HG02678 (cell line): Measurements from ENCODE around the gene JPH3.

Experiments
- ATAC-seq: cut with Tn5 transposase; IDR thresholded peaks from one replicate; pipeline ENCODE4 v1.9.1; 2021; ENCODE audit warnings: mild to moderate bottlenecking, moderate library complexity; ENCODE audit not compliant: unreplicated experiment

Gene JPH3

DNA sequence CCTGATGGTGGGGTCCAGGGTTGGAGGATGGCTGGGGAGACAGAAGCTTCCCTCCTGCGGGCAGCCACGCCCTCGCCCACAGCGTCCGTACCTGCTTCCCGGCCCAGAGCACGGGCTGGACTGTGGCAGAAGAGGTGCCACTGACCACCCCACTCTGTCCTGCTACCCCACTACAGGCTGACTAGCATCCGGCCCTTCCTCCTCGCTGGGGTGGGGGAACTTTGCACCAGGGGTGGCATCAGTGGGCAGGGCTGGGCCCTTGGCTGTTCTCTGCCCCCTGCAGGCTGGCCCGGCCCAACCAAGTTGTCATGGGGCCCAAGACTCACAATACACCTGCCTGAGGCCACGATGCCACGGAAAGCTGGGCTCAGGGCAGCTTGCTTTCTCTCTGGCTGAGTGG lies 90.4 kb downstream of the JPH3 start:
- no peak for ATAC-seq

DNA sequence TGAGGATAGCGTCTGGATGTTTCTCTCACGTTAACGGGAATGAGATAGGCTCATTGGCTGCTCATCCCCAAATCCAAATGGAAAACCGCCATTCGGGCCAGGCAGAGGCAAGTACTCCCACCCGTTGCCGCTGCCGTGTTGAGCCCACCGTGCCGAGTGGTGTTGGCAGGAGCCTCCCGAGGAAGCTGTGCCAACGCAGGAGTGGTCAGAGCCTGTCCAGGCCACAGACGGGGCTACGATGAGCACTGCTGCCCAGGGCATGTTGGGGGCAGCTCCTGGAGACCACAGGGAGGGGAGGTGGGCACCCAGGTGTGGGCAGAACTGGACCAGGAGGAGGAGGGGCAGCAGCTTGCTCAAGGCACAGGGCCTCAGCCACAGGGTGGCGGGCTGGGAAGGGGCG lies 91.5 kb downstream of the JPH3 start:
- ATAC-seq, result no peak

DNA sequence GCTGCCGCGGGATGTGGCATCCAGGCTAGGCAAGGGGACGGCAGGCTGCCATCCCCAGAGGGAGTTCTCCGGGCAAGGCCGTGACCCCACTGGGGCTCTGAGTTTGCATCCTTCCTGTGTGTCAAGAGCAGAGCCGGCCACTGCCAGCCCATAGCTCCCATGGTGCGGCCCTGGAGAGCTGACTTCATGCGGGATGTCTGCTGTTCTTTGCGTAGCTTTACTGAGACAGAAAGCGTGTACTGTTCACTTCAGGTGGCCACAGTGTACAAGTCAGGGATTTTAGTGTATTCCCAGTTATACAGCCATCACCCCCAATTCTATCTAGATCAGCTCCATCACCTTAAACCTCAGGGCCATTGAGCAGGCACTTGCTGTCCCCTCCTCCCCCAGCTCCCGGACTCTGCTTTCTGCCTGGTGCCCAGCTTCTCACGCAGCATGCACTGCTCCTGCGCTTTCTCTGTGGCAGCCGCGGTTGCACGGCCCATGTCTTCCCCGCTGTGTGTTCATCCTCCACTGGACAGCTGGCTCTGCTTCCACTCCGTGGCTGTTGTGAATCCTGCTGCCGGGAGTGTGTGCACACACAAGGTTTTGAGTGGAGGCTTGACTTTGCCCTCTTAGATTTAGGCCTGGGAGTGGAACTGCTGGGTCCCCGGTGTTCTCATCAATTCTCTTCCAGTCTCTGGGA lies 92.3 kb downstream of the JPH3 start:
- no peak for ATAC-seq

DNA sequence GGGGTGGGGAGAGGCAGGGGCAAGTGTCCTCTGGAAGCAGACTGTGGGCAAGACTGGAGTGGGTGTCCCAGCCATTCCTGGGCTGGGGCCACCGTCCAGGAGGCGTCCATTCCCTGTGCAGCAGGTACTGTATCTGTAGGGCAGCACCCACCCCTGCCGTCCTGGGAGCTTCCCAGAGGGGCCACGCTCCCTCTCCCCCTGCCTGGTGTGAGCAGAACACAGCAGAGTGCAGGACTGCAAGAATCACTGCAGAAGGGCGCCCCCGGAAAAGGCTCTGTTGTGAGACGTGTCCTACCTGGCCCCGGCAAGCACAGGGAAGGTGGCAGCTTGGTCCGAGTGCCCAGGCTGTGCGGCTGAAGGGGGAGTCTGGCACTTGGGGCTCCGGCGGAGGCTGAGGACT lies 93.2 kb downstream of the JPH3 start:
- no peak for ATAC-seq

DNA sequence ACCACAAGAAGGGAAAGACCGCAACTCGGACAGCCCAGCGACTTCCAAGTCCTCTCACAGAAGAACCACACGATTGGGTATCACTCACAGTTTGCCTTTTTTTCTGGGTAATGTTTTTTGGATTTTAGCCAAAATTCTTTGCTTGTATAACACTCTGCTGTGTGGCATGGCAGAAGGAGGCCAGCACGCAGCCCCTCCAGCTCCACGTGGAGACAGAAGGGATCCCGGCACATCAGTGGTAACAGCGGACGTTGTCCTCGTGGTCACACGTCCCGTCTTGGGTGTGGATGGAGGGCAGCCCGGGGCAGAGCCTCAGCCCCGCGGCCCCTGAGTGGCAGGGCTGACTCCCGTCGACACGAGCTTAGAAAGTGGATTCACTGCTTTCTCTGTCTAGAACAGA lies 94.4 kb downstream of the JPH3 start:
- ATAC-seq, result no peak

DNA sequence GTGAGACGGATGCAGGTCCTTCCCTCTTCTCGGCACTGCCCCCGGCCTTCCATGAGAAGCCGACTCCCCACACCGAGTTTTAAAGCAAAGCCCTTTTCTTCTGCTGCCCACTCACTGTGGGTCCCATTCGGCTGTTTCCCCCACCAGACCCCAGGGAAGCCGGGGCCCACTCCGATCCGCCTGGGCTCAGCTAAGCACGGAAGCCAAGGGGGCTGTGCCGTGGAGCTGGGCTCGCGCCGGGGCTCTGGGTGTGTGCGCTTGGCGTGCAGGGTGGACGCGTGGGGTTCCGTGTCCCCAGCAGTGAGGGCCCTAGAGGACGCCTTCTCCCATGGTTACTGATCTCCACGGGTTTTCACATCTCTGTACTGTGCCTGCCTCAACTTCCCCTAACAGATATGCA lies 94.9 kb downstream of the JPH3 start:
- no peak for ATAC-seq

DNA sequence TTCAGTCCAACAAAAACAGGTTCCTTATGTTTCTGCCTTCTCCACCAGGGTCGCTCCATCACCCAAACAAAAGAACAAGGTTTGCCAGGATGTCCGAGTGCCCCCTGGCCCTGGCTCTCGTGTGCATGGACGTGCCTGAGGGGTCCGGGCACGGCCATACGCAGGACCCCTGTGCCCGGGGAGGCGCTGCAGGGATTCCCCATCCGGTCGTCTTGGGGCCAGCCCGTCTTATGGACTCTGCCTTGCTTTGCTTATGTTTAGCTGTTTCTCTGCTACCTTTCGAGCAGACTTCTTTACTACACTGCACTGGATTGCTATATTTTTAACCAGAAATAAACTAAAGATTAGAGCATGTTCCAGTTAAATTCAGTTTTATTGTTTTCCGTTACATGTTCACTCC lies 95.5 kb downstream of the JPH3 start:
- no peak for ATAC-seq

DNA sequence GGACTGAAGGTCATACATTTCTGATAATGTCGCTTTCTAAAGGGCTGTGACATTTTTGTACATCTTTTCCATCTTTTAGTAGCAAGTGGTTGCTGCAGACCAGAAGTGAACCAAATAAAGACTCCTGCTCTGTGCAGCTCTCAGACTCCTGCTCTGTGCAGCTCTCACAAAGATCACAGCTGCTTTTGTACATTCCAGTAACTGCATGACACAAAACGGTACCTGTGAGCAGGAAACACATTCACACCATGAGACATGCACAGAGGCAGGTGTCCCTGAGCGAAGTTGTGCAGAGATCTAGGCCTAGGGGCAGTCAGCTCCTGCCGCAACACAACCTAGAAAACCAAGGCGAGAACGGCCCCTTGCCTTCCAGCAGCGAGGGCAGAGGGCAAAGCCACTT lies 95.9 kb downstream of the JPH3 start:
- ATAC-seq, result peak; percentile 33

DNA sequence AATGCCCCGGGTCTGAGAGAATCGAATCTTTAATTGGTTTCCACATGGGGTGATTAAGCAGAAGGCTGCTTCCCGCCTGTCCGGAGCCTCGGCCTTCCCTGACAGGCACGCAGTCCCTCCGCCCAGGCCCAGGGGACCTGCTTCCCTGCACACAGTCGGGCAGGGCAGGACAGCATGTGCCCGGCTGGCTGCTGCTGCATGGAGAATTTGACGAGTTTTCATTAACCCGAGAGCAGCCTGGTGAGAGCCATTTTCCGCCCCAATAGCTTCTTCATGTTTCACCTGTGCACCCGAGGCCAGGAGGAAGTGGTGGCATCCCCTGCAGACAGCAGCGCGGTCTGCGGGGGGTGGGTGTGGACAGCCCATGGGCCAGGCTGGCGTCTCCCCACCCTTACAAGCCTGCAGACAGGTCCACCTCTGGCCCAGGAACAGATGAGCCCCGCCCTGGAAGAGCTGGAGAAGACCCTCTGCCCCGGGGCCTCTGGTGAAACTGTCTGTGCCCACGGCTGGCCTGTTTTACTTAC lies 96.4 kb downstream of the JPH3 start:
- ATAC-seq, result no peak

DNA sequence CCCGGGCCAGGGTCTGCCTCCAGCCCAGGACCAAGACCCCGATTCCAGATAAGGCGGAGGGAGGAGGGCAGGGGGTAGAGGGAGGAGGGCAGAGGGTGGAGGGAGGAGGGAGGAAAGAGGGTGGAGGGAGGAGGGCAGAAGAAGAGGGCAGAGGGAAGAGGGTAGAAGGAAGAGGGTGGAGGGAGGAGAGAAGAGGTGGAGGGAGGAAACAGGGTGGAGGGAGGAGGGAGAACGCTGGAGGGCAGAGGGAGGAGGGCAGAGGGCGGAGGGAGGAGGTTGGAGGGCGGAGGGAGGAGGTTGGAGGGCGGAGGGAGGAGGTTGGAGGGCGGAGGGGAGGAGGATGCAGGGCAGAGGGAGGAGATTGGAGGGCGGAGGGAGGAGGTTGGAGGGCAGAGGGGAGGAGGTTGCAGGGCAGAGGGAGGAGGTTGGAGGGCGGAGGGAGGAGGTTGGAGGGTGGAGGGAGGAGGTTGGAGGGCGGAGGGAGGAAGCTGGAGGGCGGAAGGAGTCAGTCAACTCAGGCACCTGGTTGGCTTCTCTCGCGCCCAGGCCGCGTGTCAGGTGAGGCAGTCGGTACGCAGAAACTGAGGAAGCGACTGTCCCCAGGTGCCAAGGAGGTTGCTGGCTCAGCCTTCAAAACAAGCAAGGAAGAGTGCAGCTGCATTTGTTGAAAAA lies 98.2 kb downstream of the JPH3 start:
- no peak for ATAC-seq

DNA sequence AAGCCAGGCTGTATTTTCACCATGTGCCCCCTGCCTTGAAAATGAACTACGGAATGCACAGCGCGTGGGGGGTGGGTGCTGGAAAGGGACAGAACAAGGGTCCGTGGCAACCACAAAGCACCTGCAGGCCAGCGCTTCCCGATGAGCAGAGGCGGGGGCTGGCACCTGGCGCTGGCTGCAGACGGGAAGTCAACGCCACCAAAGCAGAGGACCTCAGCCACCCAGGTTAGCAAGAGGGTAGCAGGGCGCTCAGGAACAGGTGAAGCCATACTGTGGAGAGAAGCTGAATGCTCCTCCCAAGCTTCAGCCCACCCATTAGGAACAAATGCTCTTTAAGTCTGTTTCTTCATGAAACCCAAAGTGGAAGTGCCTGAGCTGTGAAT lies 98.8 kb downstream of the JPH3 start:
- no peak for ATAC-seq

DNA sequence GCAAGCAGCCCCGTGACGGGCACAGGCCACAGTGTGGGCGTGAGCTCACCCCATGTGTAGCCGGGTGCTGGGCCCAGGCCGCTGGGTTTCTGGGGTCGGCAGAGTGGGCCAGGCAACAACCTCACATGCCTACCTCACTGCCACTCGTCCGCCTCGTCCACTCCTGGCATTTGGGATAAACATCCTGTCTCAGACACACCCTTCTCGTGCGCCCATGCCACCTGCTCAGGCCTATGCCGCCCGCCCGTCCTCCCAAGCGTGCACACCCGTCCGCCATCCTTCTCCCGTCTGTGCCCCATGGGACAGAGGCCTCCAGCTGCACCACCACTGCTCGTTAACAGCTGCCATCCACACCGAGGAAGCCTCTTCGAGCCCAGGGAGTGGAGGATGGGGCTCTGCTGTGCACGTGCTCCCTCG lies 99.2 kb downstream of the JPH3 start:
- no peak for ATAC-seq

DNA sequence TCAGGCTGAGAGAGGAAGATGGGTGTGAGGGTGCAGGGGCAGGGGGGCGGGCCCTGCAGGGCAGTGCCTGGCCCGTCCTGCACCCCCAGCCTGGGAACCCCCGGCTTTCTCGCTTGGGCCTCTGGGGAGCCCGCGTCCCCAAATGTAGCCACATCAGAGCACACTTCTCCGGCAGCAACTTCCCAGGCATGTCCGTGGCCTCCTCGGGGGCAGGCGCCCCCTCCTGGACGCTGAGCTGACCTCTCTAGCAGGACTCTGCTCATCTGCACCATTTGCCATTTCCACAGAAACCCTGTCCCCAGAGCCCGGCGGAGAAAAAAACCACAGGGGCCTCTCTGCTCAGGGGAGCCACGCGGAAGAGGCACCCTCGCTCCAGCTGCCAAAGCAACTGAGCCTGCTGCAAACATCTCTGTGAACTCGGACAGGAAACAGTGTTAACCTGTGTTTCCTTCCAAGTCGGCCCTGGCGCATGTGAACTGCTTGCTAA lies 100.1 kb downstream of the JPH3 start:
- peak; percentile 54 for ATAC-seq

DNA sequence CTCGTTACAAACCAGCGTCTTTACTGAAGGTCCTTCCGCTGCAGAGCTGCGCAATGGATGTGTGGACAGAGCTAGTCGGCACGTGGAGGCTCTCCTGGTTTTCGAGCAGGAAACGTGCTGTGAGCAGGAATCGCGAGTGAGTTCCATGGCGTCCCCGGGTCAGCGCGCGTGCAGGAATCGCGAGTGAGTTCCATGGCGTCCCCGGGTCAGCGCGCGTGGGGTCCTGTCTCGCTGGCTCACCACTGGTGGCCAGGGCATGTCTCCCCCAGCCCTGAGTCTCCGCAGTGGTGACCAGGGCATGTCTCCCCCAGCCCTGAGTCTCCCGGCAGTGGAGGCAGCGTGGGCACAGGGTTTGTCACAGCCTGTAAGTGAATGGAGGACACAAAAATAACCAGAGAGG lies 100.8 kb downstream of the JPH3 start:
- no peak for ATAC-seq

DNA sequence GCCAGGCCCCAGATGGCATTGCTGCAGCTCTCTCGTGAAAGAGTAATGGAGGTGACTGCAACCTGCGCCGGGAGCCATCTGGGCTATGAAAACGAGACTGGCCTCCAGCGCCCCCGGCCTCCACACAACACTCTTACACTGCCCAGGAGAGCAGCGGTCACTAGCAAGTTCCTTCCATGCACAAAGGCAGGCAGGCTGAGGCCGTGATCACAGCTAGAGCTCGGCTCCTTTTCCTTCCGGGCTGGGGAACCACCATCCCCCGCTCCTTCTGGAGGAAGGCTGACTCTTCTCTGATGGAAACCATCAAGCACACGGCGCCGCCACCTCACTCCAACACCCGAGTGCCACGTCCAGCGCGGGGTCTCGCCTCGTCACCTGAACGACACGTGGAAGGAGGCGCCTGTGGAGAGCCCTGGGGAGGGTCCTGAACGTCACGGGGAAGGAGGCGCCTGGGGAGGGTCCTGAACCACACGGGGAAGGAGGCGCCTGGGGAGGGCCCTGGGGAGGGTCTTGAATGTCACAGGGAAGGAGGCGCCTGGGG lies 101.6 kb downstream of the JPH3 start:
- no peak for ATAC-seq

DNA sequence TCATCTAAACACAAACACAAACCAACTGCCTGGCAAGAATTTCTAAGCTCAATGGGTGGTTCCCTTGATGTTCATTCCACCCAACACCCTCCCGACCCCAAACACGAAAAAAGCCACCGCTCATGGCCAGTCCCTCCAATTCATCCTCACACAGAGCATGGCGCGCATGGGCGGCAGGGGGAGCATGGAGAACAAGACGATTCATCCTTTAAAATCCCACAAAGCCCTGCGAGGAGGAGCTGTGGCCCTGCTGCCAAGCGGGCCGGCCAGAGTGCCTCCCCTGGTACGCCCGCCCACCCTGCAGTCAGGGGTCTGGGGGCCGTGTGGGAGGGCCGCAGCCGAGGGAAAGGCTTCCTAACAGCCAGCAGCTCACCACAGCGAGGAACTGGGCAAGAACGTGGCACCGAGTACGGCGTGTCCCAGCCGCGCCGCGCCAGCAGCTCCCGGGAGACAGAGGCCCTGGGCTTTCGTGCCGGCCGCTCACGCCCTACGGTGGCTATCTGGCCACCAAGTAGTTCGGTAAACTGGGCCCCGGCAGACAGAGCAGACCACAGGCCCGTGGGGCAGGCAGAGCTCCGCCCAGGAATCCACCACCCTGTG lies 102.5 kb downstream of the JPH3 start:
- ATAC-seq, result no peak

DNA sequence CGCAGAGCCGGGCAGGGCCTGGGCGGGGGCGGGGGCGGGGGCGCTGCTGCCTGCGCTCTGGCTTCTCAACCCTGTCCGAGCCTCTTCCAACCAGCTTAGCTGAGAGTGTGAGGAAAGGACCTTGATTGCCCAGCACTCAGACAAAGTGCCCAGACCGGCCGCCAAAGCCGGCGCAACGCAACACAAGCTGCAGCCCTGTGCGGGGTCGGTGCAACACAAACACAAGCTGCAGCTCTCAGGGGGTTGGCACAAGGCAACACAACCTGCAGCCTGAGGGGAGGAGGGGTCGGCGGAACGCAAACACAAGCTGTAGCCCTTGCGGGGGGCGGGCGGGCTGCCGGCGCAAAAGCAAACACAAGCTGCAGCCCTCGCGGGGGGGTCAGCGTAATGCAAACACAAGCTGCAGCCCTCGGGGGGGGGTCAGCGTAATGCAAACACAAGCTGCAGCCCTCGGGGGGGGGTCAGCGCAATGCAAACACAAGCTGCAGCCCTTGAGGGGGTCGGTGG lies 103.5 kb downstream of the JPH3 start:
- ATAC-seq, result no peak

DNA sequence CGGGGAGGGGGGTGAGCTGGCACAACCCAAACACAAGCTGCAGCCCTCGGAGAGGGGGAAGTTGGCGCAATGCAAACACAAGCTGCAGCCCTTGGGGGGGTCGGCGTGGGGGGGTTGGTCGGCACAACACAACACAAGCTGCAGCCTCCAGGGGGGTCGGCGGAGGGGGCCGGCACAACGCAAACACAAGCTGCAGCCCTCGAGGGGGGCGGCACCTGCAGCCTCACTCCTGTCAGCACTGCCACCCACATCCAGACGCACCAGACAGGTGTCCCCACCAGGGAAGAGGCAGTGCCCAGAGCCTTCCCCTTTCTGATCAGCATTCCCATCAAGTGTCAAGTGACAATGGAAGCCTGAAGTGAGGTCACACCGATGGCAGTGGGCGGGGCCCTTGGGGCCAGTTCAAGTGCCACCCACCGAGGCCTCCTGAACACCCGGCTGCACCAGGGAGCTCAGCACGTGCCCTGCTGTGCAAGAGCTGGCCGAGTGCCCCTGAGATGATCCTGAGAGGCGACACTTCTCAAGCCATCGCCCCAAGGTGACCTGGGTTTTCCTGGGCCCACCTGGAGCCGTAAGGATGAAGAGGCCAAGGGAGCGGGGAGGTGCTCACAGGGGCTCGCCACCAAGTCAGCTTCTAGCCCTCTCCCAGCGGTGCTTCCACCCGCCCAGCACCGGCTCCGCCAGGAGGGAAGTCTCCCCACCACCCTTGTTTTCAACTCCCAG lies 104.1 kb downstream of the JPH3 start:
- ATAC-seq, result no peak

DNA sequence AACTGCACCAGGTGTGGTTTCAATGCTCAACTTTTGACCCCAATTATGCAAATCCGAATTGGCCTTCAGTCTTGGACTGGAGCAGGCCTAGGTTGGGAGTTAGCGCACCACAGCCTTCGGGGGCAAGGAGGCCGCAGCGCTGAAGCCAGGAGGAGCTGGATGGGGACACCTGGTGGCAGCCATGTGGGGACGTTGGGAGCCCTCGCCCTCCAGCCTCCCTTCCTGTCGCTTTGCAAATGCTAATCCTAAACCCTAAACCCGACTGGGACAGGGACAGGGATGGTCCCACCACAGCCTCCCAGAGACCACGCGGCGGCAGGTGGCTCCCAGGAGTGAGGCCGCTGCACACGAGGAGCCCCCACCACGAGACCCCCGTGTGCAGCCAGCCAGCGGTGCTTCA lies 104.8 kb downstream of the JPH3 start:
- no peak for ATAC-seq

DNA sequence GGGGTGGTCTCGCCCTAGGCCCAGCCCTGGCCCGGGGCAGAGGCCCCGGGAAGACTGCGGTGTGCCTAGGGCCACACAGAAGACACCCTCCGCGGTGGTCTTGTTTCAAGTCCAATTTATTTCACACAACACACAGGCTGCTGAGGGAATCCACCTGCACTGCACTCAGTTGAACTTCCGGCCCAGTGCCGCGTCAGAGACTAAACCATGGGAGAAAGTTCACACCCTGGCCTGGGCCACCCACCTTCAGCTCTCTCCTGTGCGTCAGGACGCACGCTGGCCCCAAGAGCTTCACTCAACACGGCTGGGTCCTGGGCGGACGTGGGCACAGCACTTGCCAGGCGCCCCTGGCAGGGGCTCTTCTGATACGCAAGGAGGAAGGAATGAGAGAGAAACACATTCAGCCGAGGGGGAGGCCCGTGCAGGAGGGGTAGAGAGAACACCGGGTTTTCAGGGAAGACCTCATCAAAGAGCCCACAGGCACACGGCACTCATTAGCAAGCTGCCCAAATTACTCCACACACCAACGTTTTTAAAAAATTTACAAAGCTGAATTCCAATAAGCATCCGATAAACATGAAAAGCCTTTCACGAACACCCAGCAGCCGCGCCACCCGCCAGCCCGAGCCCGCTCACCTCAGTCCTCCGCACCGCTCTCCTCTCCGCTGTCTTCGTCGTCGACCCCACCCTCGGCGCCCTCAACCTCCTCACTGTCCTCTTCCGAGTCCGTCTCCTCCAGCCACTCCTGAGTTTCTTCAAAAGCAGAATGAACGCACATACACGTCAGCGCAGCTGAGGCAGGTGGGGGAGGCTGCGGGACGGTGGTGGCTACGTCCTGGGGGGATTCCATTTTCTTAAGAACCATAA lies 105.6 kb downstream of the JPH3 start:
- ATAC-seq, result no peak
